GM19467 (cell line): Measurements from ENCODE around the gene ZNF740.
"Not testable (repeated sequence)": the region's sequence is repeated elsewhere in the genome, so short reads cannot be mapped to it uniquely, and the experiment has no call there.

ENCODE experiments used
- ATAC-seq: cut with Tn5 transposase; IDR thresholded peaks from one replicate; pipeline ENCODE4 v1.9.1; 2021; ENCODE audit warnings: mild to moderate bottlenecking, moderate library complexity; ENCODE audit not compliant: unreplicated experiment

The ZNF740 gene

GRCh38 chr12:53172352-53172751, 8.2 kb upstream of the ZNF740 start:
- ATAC-seq: no peak

GRCh38 chr12:53173085-53173715, 7.3 kb upstream of the ZNF740 start:
- no peak for ATAC-seq

GRCh38 chr12:53174881-53175491, 5.5 kb upstream of the ZNF740 start:
- no peak for ATAC-seq

DNA sequence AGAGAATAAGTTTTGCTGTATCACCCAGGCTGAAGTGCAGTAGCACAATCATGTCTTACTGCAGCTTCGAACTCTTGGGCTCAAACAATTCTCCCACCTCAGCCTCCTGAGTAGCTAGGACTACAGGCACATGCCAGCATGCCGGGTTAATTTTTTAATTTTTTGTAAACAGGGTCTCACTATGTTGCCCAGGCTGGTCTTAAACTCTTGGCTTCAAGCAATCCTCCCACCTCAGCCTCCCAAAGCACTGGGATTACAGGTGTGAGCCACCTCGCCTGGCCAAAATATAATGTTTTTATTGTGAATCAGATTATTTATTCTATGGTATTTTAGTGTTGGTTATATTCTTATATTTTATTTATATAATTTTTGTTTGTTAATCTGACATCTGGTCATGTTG, 3.8 kb upstream of the ZNF740 start:
- ATAC-seq: no peak

DNA sequence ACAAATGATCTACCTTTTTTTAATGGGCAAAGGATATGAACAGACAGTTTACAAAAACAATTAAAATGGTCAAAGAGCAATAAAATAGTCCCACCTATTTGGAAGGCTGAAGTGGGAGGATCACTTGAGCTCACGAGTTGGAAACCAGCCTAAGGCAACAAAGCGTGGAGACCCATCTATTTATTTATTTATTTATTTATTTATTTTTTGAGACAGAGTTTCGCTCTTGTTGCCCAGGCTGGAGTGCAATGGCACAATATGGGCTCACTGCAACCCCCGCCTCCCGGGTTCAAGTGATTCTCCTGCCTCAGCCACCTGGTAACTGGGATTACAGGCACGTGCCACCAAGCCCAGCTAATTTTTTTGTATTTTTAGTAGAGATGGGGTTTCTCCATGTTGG, 3.1 kb upstream of the ZNF740 start:
- not testable (repeated sequence) for ATAC-seq

DNA sequence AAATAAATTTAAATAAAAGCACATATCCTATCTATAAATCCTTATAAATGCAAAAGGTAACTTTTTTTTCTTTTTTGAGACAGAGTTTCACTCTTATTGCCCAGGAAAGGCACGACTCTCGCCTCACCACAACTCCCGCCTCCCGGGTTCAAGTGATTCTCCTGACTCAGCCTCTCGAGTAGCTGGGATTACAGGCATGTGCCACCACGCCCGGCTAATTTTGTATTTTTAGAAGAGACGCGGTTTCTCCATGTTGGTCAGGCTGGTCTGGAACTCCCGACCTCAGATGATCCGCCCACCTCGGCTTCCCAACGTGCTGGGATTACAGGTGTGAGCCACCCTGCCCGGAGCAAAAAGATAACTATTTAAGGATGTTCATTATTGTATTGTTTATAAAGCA, 1.7 kb upstream of the ZNF740 start:
- not testable (repeated sequence) for ATAC-seq

DNA sequence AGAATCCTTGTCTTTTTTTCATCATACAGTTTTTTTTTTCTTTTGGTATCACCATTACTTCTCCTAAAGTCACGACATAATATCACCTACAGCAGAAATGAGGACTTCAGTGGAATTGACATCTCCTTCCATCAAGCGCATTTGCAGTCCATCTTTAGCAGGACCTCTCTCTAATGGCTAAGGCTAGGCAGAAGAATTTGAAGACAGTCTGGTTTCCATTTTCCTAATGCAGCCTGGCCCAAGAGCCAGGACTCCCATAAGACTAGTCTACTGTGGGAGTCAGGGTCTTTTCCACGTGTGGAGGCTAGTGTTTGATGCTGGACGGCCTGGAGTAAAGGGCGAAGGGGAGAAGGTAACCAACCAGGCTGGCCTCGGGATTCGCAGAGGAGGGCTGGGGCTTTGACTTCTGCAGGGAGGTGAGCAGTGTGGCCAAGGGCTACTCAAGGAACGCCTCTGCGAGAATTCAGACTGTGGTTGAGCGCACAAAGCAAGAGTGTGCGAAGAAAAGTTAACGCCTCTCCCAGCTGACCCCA, 769 bp upstream of the ZNF740 start:
- no peak for ATAC-seq

DNA sequence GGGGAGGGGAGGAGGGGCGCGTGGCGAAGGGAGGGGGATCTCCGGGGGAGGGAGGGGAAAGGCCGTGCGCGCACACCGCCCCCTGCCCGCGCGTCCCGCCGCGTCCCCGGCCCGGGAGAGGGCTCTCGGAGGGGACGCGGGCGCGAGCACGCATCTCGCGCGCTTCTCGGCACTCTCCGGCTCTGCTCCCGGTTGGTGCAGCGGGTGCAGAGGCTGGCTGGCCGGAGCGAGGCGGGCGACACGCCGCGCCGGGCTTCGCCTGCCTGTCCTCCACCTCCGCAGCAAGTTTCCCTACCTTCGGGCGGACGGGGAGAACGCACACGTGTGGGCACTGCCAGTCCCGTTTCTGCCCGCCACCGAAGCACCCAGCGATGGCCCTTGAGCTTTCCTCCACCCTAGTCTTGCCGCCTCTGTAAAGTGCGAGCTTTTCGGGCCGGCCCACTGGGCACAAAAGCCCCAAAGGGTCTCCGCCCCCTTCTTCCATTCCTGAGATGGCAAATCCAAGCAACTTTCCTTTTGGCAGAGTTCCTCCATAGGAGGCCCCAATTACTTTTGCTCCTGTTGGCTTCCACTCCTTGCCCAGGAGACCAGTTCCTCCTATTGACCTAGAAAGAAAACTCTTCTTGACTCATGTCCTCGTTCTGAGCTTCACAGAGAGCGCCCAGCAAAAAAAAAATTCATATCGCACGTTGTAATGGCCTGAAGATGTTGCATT, 566 bp downstream of the ZNF740 start:
- peak; percentile 47 for ATAC-seq

GRCh38 chr12:53181935-53182334, 1.4 kb downstream of the ZNF740 start:
- ATAC-seq: no peak

- ATAC-seq: no peak
These were observed 2.4 kb downstream of the ZNF740 start for GRCh38 chr12:53182903-53183302.

DNA sequence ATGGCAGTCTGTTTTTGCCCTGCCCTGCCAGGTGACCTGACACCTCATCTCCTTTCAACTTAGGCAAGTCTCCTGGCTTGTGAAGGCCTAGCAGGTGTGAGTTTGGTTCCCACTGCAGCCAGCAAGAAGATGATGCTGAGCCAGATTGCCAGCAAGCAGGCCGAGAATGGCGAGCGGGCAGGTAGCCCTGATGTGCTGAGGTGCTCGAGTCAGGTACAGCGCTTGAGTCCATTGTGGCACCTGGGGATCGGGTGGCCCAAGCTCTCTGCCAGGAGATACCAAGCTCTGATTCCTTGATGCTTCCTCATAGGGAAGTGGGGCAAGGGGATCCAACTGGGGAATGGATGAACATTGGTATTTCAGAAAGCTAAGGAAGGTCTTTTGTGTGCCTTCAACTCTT, 4.3 kb downstream of the ZNF740 start:
- no peak for ATAC-seq

- no peak for ATAC-seq
These were observed 5.1 kb downstream of the ZNF740 start for GRCh38 chr12:53185582-53186153.

DNA sequence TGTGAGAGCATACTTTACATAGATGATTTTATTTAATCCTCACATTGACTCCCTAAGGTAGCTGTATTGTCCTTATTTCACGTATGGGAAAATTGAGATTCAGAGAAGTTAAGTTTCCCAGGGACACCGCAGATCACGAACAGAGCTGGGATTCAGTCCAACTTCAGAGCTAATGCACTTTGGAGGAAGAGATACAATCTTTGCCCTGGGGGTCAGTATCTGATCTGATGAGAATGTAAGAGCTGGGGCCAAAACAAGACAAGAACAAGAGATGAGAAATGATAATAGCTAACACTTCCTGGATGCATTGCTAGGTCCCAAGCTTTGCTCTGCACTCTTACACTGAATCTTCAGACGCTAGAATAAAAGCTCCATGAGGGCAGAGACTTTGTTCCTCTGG, 6.2 kb downstream of the ZNF740 start:
- no peak for ATAC-seq

DNA sequence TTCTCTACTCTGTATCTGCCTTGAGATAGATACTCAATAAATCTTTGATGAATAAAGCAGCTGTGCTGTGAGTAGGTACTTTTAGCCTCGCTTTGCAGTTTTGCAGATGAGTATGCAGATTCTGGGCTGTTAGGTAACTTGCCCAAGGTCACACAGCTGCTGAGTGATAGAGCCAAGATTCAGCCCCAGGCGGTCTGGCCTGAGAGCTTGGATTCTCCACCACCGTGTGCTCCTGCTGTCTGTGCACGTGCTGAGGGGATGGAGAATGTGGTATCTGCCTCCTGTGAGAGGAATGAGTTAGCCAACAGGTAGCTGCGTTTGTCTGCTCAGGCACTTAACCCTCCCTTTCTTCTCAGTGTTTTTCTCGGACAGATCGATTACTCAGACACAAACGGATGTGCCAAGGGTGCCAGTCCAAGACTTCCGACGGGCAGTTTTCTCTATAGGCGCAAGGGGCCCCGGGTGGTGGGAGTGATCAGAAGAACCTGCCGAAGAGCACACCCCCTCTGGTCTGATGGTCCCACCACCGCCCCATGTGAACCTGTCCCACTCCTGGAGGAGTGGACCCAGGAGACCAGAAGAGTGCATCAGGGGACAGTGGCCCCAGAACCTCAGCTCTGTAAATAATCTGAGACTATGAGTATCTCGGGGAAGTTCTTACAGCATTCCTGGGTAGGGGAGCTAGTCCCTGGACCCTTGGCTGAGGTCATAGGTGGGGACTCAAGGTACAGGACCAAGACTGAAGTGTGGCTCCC, 6.8 kb downstream of the ZNF740 start:
- ATAC-seq: no peak

DNA sequence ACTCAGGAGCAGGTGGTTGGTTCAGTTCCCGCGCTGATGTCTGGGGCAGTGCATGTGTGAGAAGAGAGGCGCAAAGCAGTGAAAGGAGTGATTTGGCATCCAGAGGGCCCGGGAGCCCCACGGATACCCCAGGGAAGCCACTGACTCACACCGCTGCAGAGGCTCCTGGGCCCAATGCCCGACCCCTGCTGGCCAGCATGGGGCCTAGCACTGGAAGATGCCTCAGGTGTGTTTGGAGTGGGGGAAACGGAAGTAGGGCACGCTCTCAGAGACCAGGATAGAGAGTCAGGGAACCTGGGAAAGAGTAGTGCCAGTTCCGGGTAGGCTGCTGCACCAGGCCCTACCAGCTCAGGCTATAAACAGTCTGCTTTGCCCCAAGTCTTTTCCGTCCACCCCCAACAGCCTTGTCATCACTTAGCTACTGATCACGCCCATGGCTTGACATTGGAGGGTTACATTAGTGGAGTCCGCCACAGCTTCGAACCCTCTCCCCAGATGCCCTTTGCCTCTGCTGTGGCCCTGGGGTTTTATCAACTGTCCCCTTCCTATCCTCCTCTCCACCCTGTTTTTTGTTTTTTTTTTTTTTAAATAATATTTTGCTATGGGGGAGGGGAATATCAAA, 9.7 kb downstream of the ZNF740 start:
- no peak for ATAC-seq

- ATAC-seq: no peak
These were observed 10.8 kb downstream of the ZNF740 start for GRCh38 chr12:53191096-53191884.

DNA sequence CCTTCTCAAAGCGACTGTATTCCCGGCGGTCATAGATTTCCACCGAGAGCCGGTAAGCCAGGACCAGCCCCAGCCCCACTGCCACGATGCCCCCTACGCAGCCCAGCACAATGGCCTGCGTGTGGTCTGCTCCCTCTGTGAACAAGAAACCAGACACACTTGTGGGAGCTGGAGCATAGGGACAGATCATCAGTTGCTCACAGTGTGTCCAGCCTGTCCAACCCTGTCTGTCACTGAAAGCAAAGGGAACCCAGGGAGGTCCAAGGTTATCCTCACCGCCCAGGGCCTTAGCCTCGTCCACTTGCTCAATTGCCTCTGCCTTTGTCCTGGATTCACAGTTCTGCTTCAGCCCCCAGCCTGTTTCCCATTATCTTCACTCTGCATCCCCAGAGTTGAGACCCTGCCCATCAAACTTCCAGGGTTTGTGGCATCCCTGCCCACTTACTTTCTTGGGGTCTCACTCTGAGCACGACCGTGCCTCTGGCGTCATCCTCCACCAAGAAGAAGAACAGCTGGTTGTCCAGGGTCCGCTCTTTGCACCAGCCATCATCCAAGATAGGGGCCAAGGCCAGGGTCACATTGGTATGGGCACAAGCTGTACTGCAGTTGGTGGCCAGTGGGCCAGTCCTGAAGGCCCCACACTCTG, 11.5 kb downstream of the ZNF740 start:
- ATAC-seq: no peak

DNA sequence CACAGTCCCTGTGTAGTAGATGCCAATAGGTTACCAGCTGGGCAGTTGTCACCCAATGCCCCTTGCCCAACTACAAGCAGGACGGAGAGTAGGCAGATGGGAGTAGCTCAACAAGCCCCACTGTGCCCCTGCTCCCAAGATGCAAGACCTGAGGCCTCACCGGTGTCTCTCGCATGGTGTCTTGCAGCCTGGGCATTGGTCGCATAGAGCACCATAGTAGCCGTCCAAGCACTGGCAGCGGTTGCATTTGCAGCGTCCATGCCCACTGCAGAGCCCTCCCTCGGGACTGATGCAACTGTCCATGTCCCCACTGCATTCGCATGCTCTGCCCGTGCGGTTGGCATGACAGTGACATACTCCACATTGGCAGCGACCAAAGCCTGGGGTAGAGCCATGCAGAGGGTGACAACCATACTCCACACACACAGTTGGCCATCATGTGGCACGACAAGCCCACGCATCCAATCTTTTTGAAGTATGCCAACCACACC, 12.1 kb downstream of the ZNF740 start:
- ATAC-seq: no peak

GRCh38 chr12:53193040-53193439, 12.5 kb downstream of the ZNF740 start:
- no peak for ATAC-seq
